Measurements from ENCODE around the gene MMP27.

Gene MMP27

DNA sequence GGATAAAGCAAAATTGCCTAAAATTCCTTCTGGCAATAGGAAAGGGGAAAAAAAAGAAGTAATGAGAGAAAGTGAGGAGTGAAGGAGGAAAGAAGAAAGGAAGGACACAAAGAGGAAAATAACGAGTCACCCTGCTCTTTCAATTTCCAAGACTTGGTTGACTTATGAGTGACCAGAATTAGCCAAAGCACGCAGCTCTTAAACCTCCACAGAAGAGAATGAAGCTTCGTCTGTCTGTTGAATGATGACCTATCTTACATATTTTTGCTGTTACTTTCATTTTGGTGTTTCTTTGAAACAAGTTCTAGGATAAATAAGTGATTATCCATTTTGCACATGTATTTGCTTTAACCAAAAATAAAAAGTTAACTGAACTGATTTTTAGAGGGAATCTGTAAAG is 728 bp downstream of the MMP27 start:
- no peak overlapping the region for H3K9ac ChIP-seq (ENCODE audit: low read length)
- no peaks in the 10 kb centered on the region for H3F3A ChIP-seq (ENCODE audit: insufficient read depth)
- no peak for TF ChIP-seq EZH2phosphoT487 (conservative IDR thresholded peaks at IDR 0.05; ENCODE audit: low read length)
- TF ChIP-seq, protein P1, sequence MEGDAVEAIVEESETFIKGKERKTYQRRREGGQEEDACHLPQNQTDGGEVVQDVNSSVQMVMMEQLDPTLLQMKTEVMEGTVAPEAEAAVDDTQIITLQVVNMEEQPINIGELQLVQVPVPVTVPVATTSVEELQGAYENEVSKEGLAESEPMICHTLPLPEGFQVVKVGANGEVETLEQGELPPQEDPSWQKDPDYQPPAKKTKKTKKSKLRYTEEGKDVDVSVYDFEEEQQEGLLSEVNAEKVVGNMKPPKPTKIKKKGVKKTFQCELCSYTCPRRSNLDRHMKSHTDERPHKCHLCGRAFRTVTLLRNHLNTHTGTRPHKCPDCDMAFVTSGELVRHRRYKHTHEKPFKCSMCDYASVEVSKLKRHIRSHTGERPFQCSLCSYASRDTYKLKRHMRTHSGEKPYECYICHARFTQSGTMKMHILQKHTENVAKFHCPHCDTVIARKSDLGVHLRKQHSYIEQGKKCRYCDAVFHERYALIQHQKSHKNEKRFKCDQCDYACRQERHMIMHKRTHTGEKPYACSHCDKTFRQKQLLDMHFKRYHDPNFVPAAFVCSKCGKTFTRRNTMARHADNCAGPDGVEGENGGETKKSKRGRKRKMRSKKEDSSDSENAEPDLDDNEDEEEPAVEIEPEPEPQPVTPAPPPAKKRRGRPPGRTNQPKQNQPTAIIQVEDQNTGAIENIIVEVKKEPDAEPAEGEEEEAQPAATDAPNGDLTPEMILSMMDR (IDR thresholded peaks at IDR 0.05; ENCODE audit: insufficient read depth, low read length, poor library complexity, severe bottlenecking): no peak
- no peaks in the 10 kb centered on the region for H3K36me3 ChIP-seq (ENCODE audit: low read length)
- H3K27ac ChIP-seq (ENCODE audit: low read depth, low read length): no peak overlapping the region
- no peak overlapping the region for H2AFZ ChIP-seq (ENCODE audit: low read depth, low read length, severe bottlenecking)
- no peaks in the 10 kb centered on the region for H3K27me3 ChIP-seq (ENCODE audit: low read length)
- no peaks in the 10 kb centered on the region for H3K79me2 ChIP-seq (ENCODE audit: insufficient read depth, low read length)
- H3K4me3 ChIP-seq (ENCODE audit: insufficient read depth, low read length, poor library complexity, severe bottlenecking): no peak overlapping the region
- H3K9me2 ChIP-seq (replicated peaks; ENCODE audit: insufficient read depth, low read length): no peaks in the 10 kb centered on the region
- no peak overlapping the region for H3K4me2 ChIP-seq (ENCODE audit: low read depth, low read length, poor library complexity, severe bottlenecking)
- H3K9me3 ChIP-seq (ENCODE audit: insufficient read depth, low read length): no peaks in the 10 kb centered on the region
- no peaks in the 10 kb centered on the region for H4K20me1 ChIP-seq (ENCODE audit: low read depth, low read length)

DNA sequence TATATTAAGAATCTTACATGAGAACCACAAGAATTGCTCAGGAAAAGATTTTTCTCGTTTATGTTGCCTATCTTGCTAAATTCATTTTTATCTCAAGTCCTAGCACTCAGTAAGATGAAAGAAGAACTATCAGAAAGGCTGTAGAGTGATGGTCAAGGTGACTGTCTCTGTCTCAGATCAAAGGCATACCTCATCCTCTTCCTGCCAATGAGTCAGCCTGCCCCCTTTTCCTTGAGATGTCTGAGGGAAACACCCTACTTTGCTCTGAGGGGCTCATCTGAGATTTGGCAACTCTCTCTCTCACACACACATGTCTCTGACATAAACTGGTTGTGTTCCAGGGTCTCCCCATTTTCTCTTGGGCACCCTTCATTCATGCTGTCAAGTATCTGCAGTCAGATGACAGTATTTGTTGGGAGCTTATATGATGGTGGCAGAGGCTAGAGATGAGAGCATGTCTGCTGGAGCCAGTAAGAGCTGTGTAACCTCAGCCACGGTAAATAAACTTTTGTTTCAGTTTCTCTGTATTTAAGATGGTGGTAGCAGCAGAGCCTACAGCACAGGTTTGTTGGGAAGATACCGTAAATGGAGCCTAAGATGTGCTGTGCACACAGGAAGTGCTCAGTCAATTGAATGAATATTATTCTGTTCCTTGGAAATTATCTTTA is 1.6 kb downstream of the MMP27 start:
- no peak for TF ChIP-seq EZH2phosphoT487 (conservative IDR thresholded peaks at IDR 0.05; ENCODE audit: low read length)
- TF ChIP-seq, protein P1 (IDR thresholded peaks at IDR 0.05; ENCODE audit: insufficient read depth, low read length, poor library complexity, severe bottlenecking): no peak

DNA sequence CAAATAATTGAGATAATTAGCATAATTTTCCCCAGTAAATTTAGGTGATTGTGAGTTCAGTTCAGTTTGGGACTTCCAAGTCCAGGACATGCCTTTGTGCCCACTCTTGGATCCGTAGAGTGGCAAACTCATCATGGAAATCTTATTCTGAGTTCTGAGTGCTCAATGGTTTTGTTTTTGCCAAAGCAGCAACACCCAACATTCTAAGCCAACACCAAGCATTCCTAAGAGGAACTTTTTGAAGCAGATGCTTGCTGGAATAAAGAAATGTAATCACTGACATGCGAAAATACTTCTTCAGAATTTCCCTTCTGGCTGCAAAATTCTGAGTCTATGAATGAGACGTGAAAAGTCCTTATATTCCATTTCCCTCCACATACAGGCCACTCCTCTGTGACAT is 10.4 kb downstream of the MMP27 start:
- H3K4me3 ChIP-seq (ENCODE audit: insufficient read depth, low read length, poor library complexity, severe bottlenecking): no peak overlapping the region
- H3K9me3 ChIP-seq (ENCODE audit: insufficient read depth, low read length): no peaks in the 10 kb centered on the region
- no peaks in the 10 kb centered on the region for H3F3A ChIP-seq (ENCODE audit: insufficient read depth)
- no peak overlapping the region for H3K9ac ChIP-seq (ENCODE audit: low read length)
- H3K27me3 ChIP-seq (ENCODE audit: low read length): no peaks in the 10 kb centered on the region
- no peaks in the 10 kb centered on the region for H3K9me2 ChIP-seq (replicated peaks; ENCODE audit: insufficient read depth, low read length)
- no peaks in the 10 kb centered on the region for H3K79me2 ChIP-seq (ENCODE audit: insufficient read depth, low read length)
- TF ChIP-seq, protein P1 (IDR thresholded peaks at IDR 0.05; ENCODE audit: insufficient read depth, low read length, poor library complexity, severe bottlenecking): no peak
- no peak for TF ChIP-seq EZH2phosphoT487 (conservative IDR thresholded peaks at IDR 0.05; ENCODE audit: low read length)
- no peak overlapping the region for H3K4me2 ChIP-seq (ENCODE audit: low read depth, low read length, poor library complexity, severe bottlenecking)
- H2AFZ ChIP-seq (ENCODE audit: low read depth, low read length, severe bottlenecking): no peak overlapping the region
- H3K27ac ChIP-seq (ENCODE audit: low read depth, low read length): no peak overlapping the region
- no peaks in the 10 kb centered on the region for H3K36me3 ChIP-seq (ENCODE audit: low read length)
- H4K20me1 ChIP-seq (ENCODE audit: low read depth, low read length): no peaks in the 10 kb centered on the region

More for the DNA sequence above, 1.6 kb downstream of the MMP27 start:
- no peaks in the 10 kb centered on the region for H3K9me2 ChIP-seq (replicated peaks; ENCODE audit: insufficient read depth, low read length)
- no peak overlapping the region for H3K9ac ChIP-seq (ENCODE audit: low read length)
- H3K9me3 ChIP-seq (ENCODE audit: insufficient read depth, low read length): no peaks in the 10 kb centered on the region
- H3K27me3 ChIP-seq (ENCODE audit: low read length): no peaks in the 10 kb centered on the region
- H2AFZ ChIP-seq (ENCODE audit: low read depth, low read length, severe bottlenecking): no peak overlapping the region
- H3K4me2 ChIP-seq (ENCODE audit: low read depth, low read length, poor library complexity, severe bottlenecking): no peak overlapping the region
- H3K79me2 ChIP-seq (ENCODE audit: insufficient read depth, low read length): no peaks in the 10 kb centered on the region
- H4K20me1 ChIP-seq (ENCODE audit: low read depth, low read length): no peaks in the 10 kb centered on the region
- no peaks in the 10 kb centered on the region for H3K36me3 ChIP-seq (ENCODE audit: low read length)
- no peaks in the 10 kb centered on the region for H3F3A ChIP-seq (ENCODE audit: insufficient read depth)
- no peak overlapping the region for H3K27ac ChIP-seq (ENCODE audit: low read depth, low read length)
- no peak overlapping the region for H3K4me3 ChIP-seq (ENCODE audit: insufficient read depth, low read length, poor library complexity, severe bottlenecking)

Data from SU-DHL-6 (cell line).